H9 (cell line): ENCODE measurements around the gene CCBE1. TPM values are rescaled to one million over a fixed set of nuclear protein-coding genes. Genes with fewer than 3 reads are reported as not detected.

Source experiments
- DNase-seq: peaks from one replicate; pipeline ENCODE4 v3.0.0-alpha.2; 2017
- H2AFZ ChIP-seq: one replicate; pipeline ENCODE4 v1.6.1; 2013; ENCODE audit warnings: mild to moderate bottlenecking, low read length, control low read depth, moderate library complexity
- H2AK5ac ChIP-seq: 2 replicates; pipeline ENCODE4 v1.6.1; 2013; ENCODE audit warnings: low read length, control low read depth, mixed read lengths; ENCODE audit not compliant: insufficient read length
- H2BK120ac ChIP-seq: one replicate; pipeline ENCODE4 v1.6.1; 2013; ENCODE audit warnings: low read depth, mild to moderate bottlenecking, low read length, control low read depth, inconsistent platforms; ENCODE audit not compliant: poor library complexity, severe bottlenecking
- H2BK12ac ChIP-seq: 2 replicates; pipeline ENCODE4 v1.6.1; 2013; ENCODE audit warnings: low read length, control low read depth, mixed read lengths, low read depth; ENCODE audit not compliant: insufficient read length
- H2BK15ac ChIP-seq: 2 replicates; pipeline ENCODE4 v1.6.1; 2013; ENCODE audit warnings: low read depth, low read length, control low read depth
- H2BK20ac ChIP-seq: one replicate; pipeline ENCODE4 v1.6.1; 2013; ENCODE audit warnings: low read depth, mild to moderate bottlenecking, low read length, control low read depth, inconsistent platforms; ENCODE audit not compliant: poor library complexity, severe bottlenecking
- H2BK5ac ChIP-seq: 2 replicates; pipeline ENCODE4 v1.6.1; 2013; ENCODE audit warnings: low read length, control low read depth, mixed read lengths; ENCODE audit not compliant: insufficient read length
- H3K14ac ChIP-seq: 2 replicates; pipeline ENCODE4 v1.6.1; 2013; ENCODE audit warnings: low read length, control low read depth; ENCODE audit not compliant: insufficient read depth
- H3K18ac ChIP-seq: 2 replicates; pipeline ENCODE4 v1.6.1; 2013; ENCODE audit warnings: low read depth, mild to moderate bottlenecking, mixed read lengths, low read length, control low read depth; ENCODE audit not compliant: insufficient read length
- H3K23ac ChIP-seq: 2 replicates; pipeline ENCODE4 v1.6.1; 2013; ENCODE audit warnings: low read length, control low read depth, mixed read lengths, low read depth; ENCODE audit not compliant: insufficient read length
- H3K23me2 ChIP-seq: 2 replicates; pipeline ENCODE4 v1.6.1; 2013; ENCODE audit warnings: low read depth, mild to moderate bottlenecking, mixed read lengths, low read length, control low read depth; ENCODE audit not compliant: insufficient read length, poor library complexity, severe bottlenecking
- H3K27ac ChIP-seq: 2 replicates; pipeline ENCODE4 v1.5.1; 2013; ENCODE audit warnings: low read length, control low read depth, mixed read lengths, low read depth; ENCODE audit not compliant: insufficient read length
- H3K27me3 ChIP-seq: 2 replicates; pipeline ENCODE4 v1.6.1; 2013; ENCODE audit warnings: low read length, control low read depth, inconsistent platforms; ENCODE audit not compliant: insufficient read depth
- H3K4ac ChIP-seq: 2 replicates; pipeline ENCODE4 v1.6.1; 2013; ENCODE audit warnings: low read depth, mild to moderate bottlenecking, control low read depth, inconsistent platforms, low read length, moderate library complexity
- H3K4me1 ChIP-seq: 2 replicates; pipeline ENCODE4 v1.6.1; 2013; ENCODE audit warnings: low read length, control low read depth, inconsistent platforms; ENCODE audit not compliant: insufficient read depth
- H3K4me2 ChIP-seq: 2 replicates; pipeline ENCODE4 v1.6.1; 2013; ENCODE audit warnings: low read length, control low read depth, mixed read lengths; ENCODE audit not compliant: insufficient read length, insufficient read depth
- H3K56ac ChIP-seq: 2 replicates; pipeline ENCODE4 v1.6.1; 2013; ENCODE audit warnings: low read depth, mild to moderate bottlenecking, mixed read lengths, low read length, control low read depth; ENCODE audit not compliant: insufficient read length
- H3K79me1 ChIP-seq: 2 replicates; pipeline ENCODE4 v1.6.1; 2013; ENCODE audit warnings: low read depth, mild to moderate bottlenecking, moderate library complexity, low read length, control low read depth, inconsistent platforms; ENCODE audit not compliant: insufficient read depth, poor library complexity, severe bottlenecking
- H3K79me2 ChIP-seq: 2 replicates; pipeline ENCODE4 v1.6.1; 2013; ENCODE audit warnings: low read length, control low read depth, inconsistent platforms; ENCODE audit not compliant: insufficient read depth
- H3K9ac ChIP-seq: 2 replicates; pipeline ENCODE4 v1.6.1; 2013; ENCODE audit warnings: low read length, control low read depth, mixed read lengths; ENCODE audit not compliant: insufficient read length; ENCODE audit errors: extremely low read depth
- H3K9me3 ChIP-seq: one replicate; pipeline ENCODE4 v1.6.1; 2013; ENCODE audit warnings: low read depth, low read length, inconsistent platforms; ENCODE audit not compliant: control insufficient read depth
- H3T11ph ChIP-seq: one replicate; pipeline ENCODE4 v1.6.1; 2013; ENCODE audit warnings: mild to moderate bottlenecking, low read length, control low read depth, inconsistent platforms
- H4K20me1 ChIP-seq: one replicate; pipeline ENCODE4 v1.6.1; 2013; ENCODE audit not compliant: control insufficient read depth, insufficient read length, insufficient read depth
- H4K5ac ChIP-seq: 2 replicates; pipeline ENCODE4 v1.6.1; 2013; ENCODE audit warnings: low read depth, mild to moderate bottlenecking, mixed read lengths, low read length, control low read depth; ENCODE audit not compliant: insufficient read length
- H4K8ac ChIP-seq: replicated peaks from 2 replicates; pipeline ENCODE4 v1.6.1; 2013; ENCODE audit warnings: low read length, control low read depth, mixed read lengths, low read depth; ENCODE audit not compliant: insufficient read length
- H4K91ac ChIP-seq: 2 replicates; pipeline ENCODE4 v1.6.1; 2013; ENCODE audit warnings: low read depth, mild to moderate bottlenecking, moderate library complexity, mixed read lengths, low read length, control low read depth; ENCODE audit not compliant: insufficient read length
- H3K27ac Mint-ChIP-seq, 3 experiments: 2 replicates in 2 of 3; 3 replicates in 1 of 3; pipeline ENCODE4 v1.8.0; 2020 to 2021; ENCODE audit warnings: mixed read lengths in 3 of 3, mild to moderate bottlenecking in 1 of 3, moderate library complexity in 1 of 3
- H3K27me3 Mint-ChIP-seq: 2 replicates; pipeline ENCODE4 v1.8.0; 2021; ENCODE audit warnings: low read depth, mild to moderate bottlenecking, moderate library complexity, mixed read lengths
- H3K36me3 Mint-ChIP-seq, 3 experiments: 2 replicates in 2 of 3; 3 replicates in 1 of 3; pipeline ENCODE4 v1.8.0; 2020 to 2021; ENCODE audit warnings: low read depth in 3 of 3, mixed read lengths in 3 of 3; ENCODE audit not compliant: insufficient read depth in 1 of 3
- H3K4me1 Mint-ChIP-seq, 2 experiments: 2 replicates each; pipeline ENCODE4 v1.8.0; 2020; ENCODE audit warnings: mixed read lengths in 2 of 2
- H3K4me3 Mint-ChIP-seq, 2 experiments: 2 replicates in 1 of 2; 3 replicates in 1 of 2; pipeline ENCODE4 v1.8.0; 2020 to 2021; ENCODE audit warnings: mild to moderate bottlenecking in 2 of 2, mixed read lengths in 2 of 2, moderate library complexity in 1 of 2
- H3K9me3 Mint-ChIP-seq, 2 experiments: 2 replicates in 1 of 2; 3 replicates in 1 of 2; pipeline ENCODE4 v1.8.0; 2020; ENCODE audit warnings: mild to moderate bottlenecking in 2 of 2, mixed read lengths in 2 of 2, moderate library complexity in 1 of 2
- CTCF ChIP-seq: fragments of 200-600 bp; sonication (generic); conservative IDR thresholded peaks from 3 replicates; pipeline ENCODE4 v1.8.0; 2021; ENCODE audit warnings: antibody characterized with exemption, mild to moderate bottlenecking
- WGBS: extraction: QIAGEN DNeasy Blood & Tissue Kit; methylation state at CpG from one replicate; pipeline ENCODE4 v1.1.7; 2013; ENCODE audit warnings: missing lambda C conversion rate, low lambda C conversion rate, mixed read lengths; ENCODE audit not compliant: insufficient read length; ENCODE audit errors: extremely low coverage; 5-methylcytosine and 5-hydroxymethylcytosine counted together
- total RNA-seq: library from RNA; stranded (reverse); gene quantifications from 2 replicates; pipeline ENCODE4 v1.2.1, GENCODE V29; 2021

The CCBE1 gene
- total RNA-seq, 1 experiment from 2014 or later: 0.39 TPM

- DNase-seq: no peak
- H3K4me3 Mint-ChIP-seq: no peak overlapping the region
- H4K8ac ChIP-seq: no peak overlapping the region
- H3K4me1 Mint-ChIP-seq: peaks cover 8 to 11% of the 10 kb centered on the region in 2 experiments
- H3K4me2 ChIP-seq: no peak overlapping the region
- no peak overlapping the region for H3K23ac ChIP-seq
- H3K4ac ChIP-seq: no peak overlapping the region
- H3K79me1 ChIP-seq: no peaks in the 10 kb centered on the region
- H3K27me3 ChIP-seq: no peaks in the 10 kb centered on the region
- no peak overlapping the region for H3K27ac Mint-ChIP-seq
- H3K23me2 ChIP-seq: no peaks in the 10 kb centered on the region
- H4K5ac ChIP-seq: no peak overlapping the region
- H4K20me1 ChIP-seq: no peaks in the 10 kb centered on the region
- no peak overlapping the region for H3K9ac ChIP-seq
- H3K27ac ChIP-seq: no peak overlapping the region
- no peak overlapping the region for H2BK15ac ChIP-seq
- H3K9me3 ChIP-seq: peaks cover 3% of the 10 kb centered on the region
- no peaks in the 10 kb centered on the region for H3K79me2 ChIP-seq
- no peak overlapping the region for H2BK20ac ChIP-seq
- peaks cover 6% of the 10 kb centered on the region for H3K27me3 Mint-ChIP-seq
- no peak overlapping the region for H2AFZ ChIP-seq
- no peak overlapping the region for H2BK5ac ChIP-seq
- TF ChIP-seq CTCF: no peak
- H3K9me3 Mint-ChIP-seq: peaks cover 14 to 18% of the 10 kb centered on the region in 2 experiments
- H3K36me3 Mint-ChIP-seq: peaks cover 3 to 10% (median 7%) of the 10 kb centered on the region in 3 experiments
- no peak overlapping the region for H2BK120ac ChIP-seq
- H2AK5ac ChIP-seq: no peak overlapping the region
- no peak overlapping the region for H3K14ac ChIP-seq
- H3K18ac ChIP-seq: no peak overlapping the region
- H3K56ac ChIP-seq: no peak overlapping the region
- H3T11ph ChIP-seq: no peak overlapping the region
- no peak overlapping the region for H4K91ac ChIP-seq
- no CpG with 5 or more reads among the region's 4 CpGs for WGBS
- peaks cover 6% of the 10 kb centered on the region; the same call in 1 of the 2 replicates for H3K4me1 ChIP-seq
- H2BK12ac ChIP-seq: no peak overlapping the region
These were observed 198.6 kb downstream of the CCBE1 start for GRCh38 chr18:59498506-59499086.
